Common myeloid progenitor, CD34-positive (primary cell): ENCODE data around the gene SOX5.
"Not testable (repeated sequence)": the region's sequence is repeated elsewhere in the genome, so short reads cannot be mapped to it uniquely, and the experiment has no call there.

Experiments
- CTCF ChIA-PET: fragments of 350-600 bp; sonication (Branson Sonifier 250); formaldehyde crosslinking; loops from one replicate; lab custom pipeline; 2021; ENCODE audit warnings: antibody characterized with exemption; lab: Charles Lee
- POLR2A ChIA-PET: fragments of 350-600 bp; sonication (Branson Sonifier 250); formaldehyde crosslinking; loops from one replicate; lab custom pipeline; 2021; ENCODE audit warnings: antibody characterized with exemption; lab: Charles Lee
- DNase-seq, 3 donors: peaks; one replicate each; pipeline versions ENCODE4 v3.0.0 to v3.0.0-alpha.2; 2013
- H3K27ac ChIP-seq, 2 experiments: 1 replicate in 1 of 2; 2 replicates in 1 of 2; pipeline ENCODE4 v1.7.0; 2013; ENCODE audit warnings: inconsistent platforms in 2 of 2, low read length in 2 of 2, mild to moderate bottlenecking in 2 of 2, low read depth in 1 of 2, moderate library complexity in 1 of 2; ENCODE audit not compliant: severe bottlenecking in 2 of 2, insufficient read depth in 1 of 2, poor library complexity in 1 of 2
- H3K27me3 ChIP-seq, 5 experiments: replicated peaks in 2 of 5; 1 replicate in 3 of 5; 2 replicates in 2 of 5; pipeline versions ENCODE4 v1.6.1 to v1.7.0; 2013; ENCODE audit warnings: low read length in 4 of 5, mild to moderate bottlenecking in 2 of 5, moderate library complexity in 2 of 5, inconsistent platforms in 1 of 5; ENCODE audit not compliant: insufficient read depth in 5 of 5, control insufficient read depth in 4 of 5
- H3K36me3 ChIP-seq, 4 experiments: 1 replicate in 2 of 4; 2 replicates in 2 of 4; pipeline versions ENCODE4 v1.6.1 to v1.7.0; 2013; ENCODE audit warnings: low read length in 3 of 4, control low read depth in 1 of 4, mild to moderate bottlenecking in 1 of 4; ENCODE audit not compliant: control insufficient read depth in 4 of 4, insufficient read depth in 4 of 4
- H3K4me1 ChIP-seq, 4 experiments: 1 replicate in 3 of 4; 2 replicates in 1 of 4; pipeline versions ENCODE4 v1.6.1 to v1.7.1; 2013; ENCODE audit warnings: low read length in 3 of 4, mild to moderate bottlenecking in 3 of 4, control low read depth in 1 of 4, inconsistent platforms in 1 of 4, moderate library complexity in 1 of 4; ENCODE audit not compliant: control insufficient read depth in 4 of 4, insufficient read depth in 4 of 4; ENCODE audit errors: control extremely low read depth in 1 of 4
- H3K4me3 ChIP-seq, 7 experiments: 1 replicate in 4 of 7; 2 replicates in 3 of 7; pipeline versions ENCODE4 v1.5.1 to v1.7.0; 2013; ENCODE audit warnings: mild to moderate bottlenecking in 7 of 7, low read length in 6 of 7, moderate library complexity in 6 of 7, inconsistent platforms in 2 of 7, low read depth in 2 of 7, control low read depth in 1 of 7; ENCODE audit not compliant: insufficient read depth in 4 of 7, control insufficient read depth in 1 of 7; ENCODE audit errors: extremely low read depth in 1 of 7
- H3K9me3 ChIP-seq, 5 experiments: 1 replicate in 4 of 5; 2 replicates in 1 of 5; pipeline versions ENCODE4 v1.6.1 to v1.7.1; 2013; ENCODE audit warnings: low read length in 4 of 5, mild to moderate bottlenecking in 2 of 5, inconsistent platforms in 1 of 5, low read depth in 1 of 5, moderate library complexity in 1 of 5; ENCODE audit not compliant: control insufficient read depth in 4 of 5, insufficient read depth in 2 of 5; ENCODE audit errors: control extremely low read depth in 1 of 5
- WGBS: methylation state at CpG from one replicate; pipeline ENCODE4 v1.1.5; 2013; ENCODE audit not compliant: insufficient coverage; 5-methylcytosine and 5-hydroxymethylcytosine counted together

Gene SOX5

DNA sequence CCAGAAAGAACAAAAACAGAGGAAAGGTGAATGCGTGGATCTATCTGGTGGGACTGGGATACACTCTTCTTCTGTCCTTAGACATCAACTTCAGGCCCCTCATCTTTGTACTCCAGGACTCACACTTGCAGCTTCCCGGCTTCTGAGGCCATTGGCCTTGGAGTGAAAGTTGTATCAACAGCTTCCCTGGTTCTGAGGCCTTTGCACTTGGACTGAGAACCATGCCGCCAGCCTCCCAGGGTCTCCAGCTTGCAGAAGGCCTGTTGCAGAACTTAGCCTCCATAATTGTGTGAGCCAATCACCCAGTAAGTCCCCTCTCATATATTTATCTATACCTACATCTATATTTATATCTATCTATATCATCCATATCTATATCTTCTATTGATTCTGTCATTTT is 218.4 kb downstream of the SOX5 start:
- Histone ChIP-seq H3K36me3 (no peaks in the 10 kb centered on the region), H3K27ac (no peak overlapping the region), H3K27me3 (no peaks in the 10 kb centered on the region), H3K4me3 (no peak overlapping the region), H3K9me3 (no peaks in the 10 kb centered on the region), H3K4me1 (no peaks in the 10 kb centered on the region)
- DNase-seq = no peak
- 100% methylated on average over 1 of the region's 3 CpGs for WGBS
- CTCF ChIA-PET = no interaction called here
- POLR2A ChIA-PET = no interaction called here

DNA sequence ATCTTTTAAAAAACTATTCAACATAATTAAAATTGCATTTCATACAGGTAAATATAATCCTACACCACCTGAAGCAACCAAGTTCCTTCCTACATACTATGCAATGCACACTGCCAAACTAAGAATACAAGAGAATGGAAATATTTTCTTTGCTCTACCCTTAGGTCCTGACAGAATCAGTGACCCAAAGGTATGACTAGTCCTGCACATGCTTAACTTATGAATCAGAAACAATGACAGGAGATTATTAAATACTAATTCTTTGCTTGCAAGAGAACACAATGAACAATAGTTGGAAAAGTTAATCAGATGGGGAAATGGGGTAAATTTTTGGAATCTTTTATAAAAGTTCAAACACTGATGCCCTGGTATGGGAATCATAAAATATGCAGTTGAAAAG is 220.1 kb downstream of the SOX5 start:
- Histone ChIP-seq H3K27ac (no peak overlapping the region), H3K9me3 (no peaks in the 10 kb centered on the region), H3K27me3 (no peaks in the 10 kb centered on the region), H3K4me1 (no peaks in the 10 kb centered on the region), H3K36me3 (no peaks in the 10 kb centered on the region), H3K4me3 (no peak overlapping the region)
- no peak for DNase-seq
- CTCF ChIA-PET = no interaction called here
- POLR2A ChIA-PET = no interaction called here

GRCh38 chr12:23726646-23727045 is 222.8 kb downstream of the SOX5 start:
- 83% methylated on average over 1 of the region's 2 CpGs for WGBS
- Histone ChIP-seq H3K4me1 (no peaks in the 10 kb centered on the region), H3K27ac (no peak overlapping the region), H3K27me3 (no peaks in the 10 kb centered on the region), H3K36me3 (no peaks in the 10 kb centered on the region), H3K9me3 (no peaks in the 10 kb centered on the region), H3K4me3 (no peak overlapping the region)
- ChIA-PET CTCF (no interaction called here), POLR2A (no interaction called here)
- DNase-seq = no peak

GRCh38 chr12:23722655-23723054 is 226.8 kb downstream of the SOX5 start:
- POLR2A ChIA-PET = no interaction called here
- no peaks in the 10 kb centered on the region for H3K36me3 ChIP-seq
- H3K4me3 ChIP-seq = no peak overlapping the region
- H3K27me3 ChIP-seq = no peaks in the 10 kb centered on the region
- no peaks in the 10 kb centered on the region for H3K4me1 ChIP-seq
- H3K27ac ChIP-seq = no peak overlapping the region
- H3K9me3 ChIP-seq = no peaks in the 10 kb centered on the region
- no peak for DNase-seq
- 76% methylated on average over 5 of the region's 7 CpGs for WGBS
- CTCF ChIA-PET = no interaction called here

GRCh38 chr12:23721268-23721667 is 228.2 kb downstream of the SOX5 start:
- Histone ChIP-seq H3K4me3 (no peak overlapping the region), H3K4me1 (no peaks in the 10 kb centered on the region), H3K9me3 (no peaks in the 10 kb centered on the region), H3K36me3 (no peaks in the 10 kb centered on the region), H3K27ac (no peak overlapping the region), H3K27me3 (no peaks in the 10 kb centered on the region)
- 100% methylated on average over 1 of the region's 8 CpGs for WGBS
- DNase-seq = no peak
- POLR2A ChIA-PET = no interaction called here
- CTCF ChIA-PET = no interaction called here

DNA sequence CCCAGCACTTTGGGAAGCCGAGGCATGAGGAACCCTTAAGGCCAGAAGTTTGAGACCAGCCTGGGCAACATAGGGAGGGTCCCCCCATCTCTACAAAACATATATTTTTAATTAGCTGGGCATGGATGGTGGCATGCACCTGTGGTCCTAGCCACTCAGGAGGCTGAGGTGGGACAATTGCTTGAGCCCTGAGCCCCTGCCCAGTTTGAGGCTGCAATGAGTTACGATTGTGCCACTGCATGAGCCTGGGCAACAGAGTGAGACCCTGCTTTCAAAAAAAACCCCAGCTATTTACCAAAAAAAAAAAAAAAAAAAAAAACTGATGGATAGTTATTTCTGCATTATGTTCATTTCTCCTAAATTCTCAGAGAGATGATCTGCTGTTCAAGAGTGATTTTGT is 230.0 kb downstream of the SOX5 start:
- H3K27me3 ChIP-seq = no peaks in the 10 kb centered on the region
- CTCF ChIA-PET = no interaction called here
- H3K27ac ChIP-seq = no peak overlapping the region

DNA sequence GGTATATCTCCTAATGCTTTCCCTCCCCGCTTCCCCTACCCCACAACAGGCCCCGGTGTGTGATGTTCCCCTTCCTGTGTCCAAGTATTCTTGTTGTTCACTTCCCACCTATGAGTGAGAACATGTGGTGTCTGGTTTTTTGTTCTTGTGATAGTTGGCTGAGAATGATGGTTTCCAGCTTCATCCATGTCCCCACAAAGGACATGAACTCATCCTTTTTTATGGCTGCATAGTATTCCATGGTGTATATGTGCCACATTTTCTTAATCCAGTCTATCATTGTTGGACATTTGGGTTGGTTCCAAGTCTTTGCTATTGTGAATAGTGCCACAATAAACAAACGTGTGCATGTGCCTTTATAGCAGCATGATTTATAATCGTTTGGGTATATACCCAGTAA is 239.1 kb downstream of the SOX5 start:
- CTCF ChIA-PET = not testable (repeated sequence)

More for the DNA sequence above, 230.0 kb downstream of the SOX5 start:
- H3K4me1 ChIP-seq = no peaks in the 10 kb centered on the region
- POLR2A ChIA-PET = no interaction called here
- H3K4me3 ChIP-seq = no peak overlapping the region
- WGBS = no CpG with 5 or more reads among the region's 2 CpGs
- no peak for DNase-seq
- H3K9me3 ChIP-seq = no peaks in the 10 kb centered on the region
- no peaks in the 10 kb centered on the region for H3K36me3 ChIP-seq

More for the DNA sequence above, 239.1 kb downstream of the SOX5 start:
- H3K27me3 ChIP-seq, H3K4me3 ChIP-seq, H3K36me3 ChIP-seq, H3K4me1 ChIP-seq, POLR2A ChIA-PET, DNase-seq, H3K27ac ChIP-seq, H3K9me3 ChIP-seq: not testable (repeated sequence)
- WGBS = no CpG with 5 or more reads among the region's 4 CpGs
